ENCODE data around the gene DTNBP1.
A peak's percentile ranks its signal among the peaks of the same experiment; 100 is the strongest.

The DTNBP1 gene

DNA sequence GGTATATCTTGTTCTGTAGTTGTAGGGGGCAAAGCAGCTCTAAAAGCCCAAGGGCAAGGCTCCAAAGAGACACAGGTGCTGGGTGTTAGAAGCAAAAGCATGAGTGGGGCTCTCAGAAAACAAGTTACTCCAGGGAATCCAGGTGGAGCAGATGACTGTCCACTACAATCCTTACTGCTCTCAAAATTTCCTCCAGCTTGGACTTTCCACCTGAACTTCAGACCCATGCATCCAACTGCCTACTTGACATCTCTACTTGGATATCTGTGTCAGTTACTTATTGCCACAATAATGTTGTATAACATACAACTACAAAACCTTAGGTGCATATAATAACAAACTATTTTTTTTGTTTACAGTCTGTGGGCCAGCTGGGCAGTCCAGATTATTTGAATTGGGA is 22.8 kb upstream of the DTNBP1 start:
- Histone ChIP-seq H3K9ac (ENCODE audit: low read length in 5 of 5) (no peak overlapping the region), H3K36me3 (ENCODE audit: control insufficient read depth in 5 of 5, insufficient read depth in 5 of 5, low read length in 5 of 5) (no peaks in the 10 kb centered on the region), H3K27me3 (ENCODE audit: control insufficient read depth in 5 of 5, insufficient read depth in 4 of 5, low read length in 5 of 5) (no peaks in the 10 kb centered on the region), H3K27ac (ENCODE audit: low read depth, low read length) (no peak overlapping the region), H3K9me3 (ENCODE audit: control insufficient read depth in 5 of 5, low read length in 5 of 5) (no peaks in the 10 kb centered on the region), H3K4me1 (ENCODE audit: control insufficient read depth in 5 of 5, insufficient read depth in 5 of 5, low read length in 5 of 5) (peaks cover 3 to 8% (median 8%) of the 10 kb centered on the region in 5 donors), H3K4me3 (ENCODE audit: low read depth in 1 of 5, low read length in 5 of 5) (no peak overlapping the region)

DNA sequence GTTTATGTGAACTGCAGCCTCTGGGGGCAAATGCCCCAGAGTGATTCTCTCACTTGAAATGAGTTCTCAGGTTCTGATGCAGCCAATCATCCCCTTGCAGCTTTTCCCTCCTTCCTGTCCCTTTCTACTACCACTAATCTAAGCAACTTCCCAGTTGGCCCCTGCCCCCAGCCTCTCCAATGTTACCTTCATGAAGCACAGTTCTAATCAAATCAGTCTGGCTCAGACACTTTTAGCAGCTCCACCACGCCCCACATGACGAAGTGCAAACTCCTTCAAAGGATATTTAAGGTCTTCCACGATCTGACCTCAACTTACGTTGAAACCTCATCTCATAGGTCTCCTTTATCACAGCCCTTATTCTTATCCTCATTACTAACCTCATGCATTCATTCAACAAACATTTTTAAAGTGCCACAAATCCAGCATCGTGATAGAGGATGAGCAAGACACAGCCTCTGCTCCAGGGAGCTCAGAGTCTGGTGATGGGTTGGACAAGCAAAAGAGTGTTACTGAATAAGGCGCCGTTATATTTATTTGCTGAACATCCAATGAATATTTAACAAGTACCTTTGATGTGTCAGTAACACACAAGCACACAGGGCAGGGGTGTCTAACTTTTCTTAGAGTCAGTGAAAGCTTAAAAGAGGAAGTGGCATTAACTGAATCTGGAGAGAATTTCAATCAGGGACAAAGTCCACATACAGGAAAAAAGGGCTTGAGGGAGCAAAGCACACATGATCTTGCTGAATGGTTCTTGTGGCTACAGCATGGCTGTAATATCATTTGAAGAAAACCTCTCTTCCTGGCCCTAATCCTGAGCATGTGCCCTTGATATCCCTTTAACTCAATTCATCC is 20.4 kb upstream of the DTNBP1 start:
- Histone ChIP-seq H3K9me3 (ENCODE audit: control insufficient read depth in 5 of 5, low read length in 5 of 5) (no peaks in the 10 kb centered on the region), H3K4me3 (ENCODE audit: low read depth in 1 of 5, low read length in 5 of 5) (no peak overlapping the region), H3K9ac (ENCODE audit: low read length in 5 of 5) (no peak overlapping the region), H3K4me1 (ENCODE audit: control insufficient read depth in 5 of 5, insufficient read depth in 5 of 5, low read length in 5 of 5) (no peaks in the 10 kb centered on the region), H3K36me3 (ENCODE audit: control insufficient read depth in 5 of 5, insufficient read depth in 5 of 5, low read length in 5 of 5) (no peaks in the 10 kb centered on the region), H3K27ac (ENCODE audit: low read depth, low read length) (no peak overlapping the region), H3K27me3 (ENCODE audit: control insufficient read depth in 5 of 5, insufficient read depth in 4 of 5, low read length in 5 of 5) (no peaks in the 10 kb centered on the region)

GRCh38 chr6:15681946-15682345 is 19.1 kb upstream of the DTNBP1 start:
- Histone ChIP-seq H3K9me3 (ENCODE audit: control insufficient read depth in 5 of 5, low read length in 5 of 5) (no peaks in the 10 kb centered on the region), H3K9ac (ENCODE audit: low read length in 5 of 5) (peak overlapping the region in 1 of 5 donors; percentile 11), H3K4me3 (ENCODE audit: low read depth in 1 of 5, low read length in 5 of 5) (no peak overlapping the region), H3K36me3 (ENCODE audit: control insufficient read depth in 5 of 5, insufficient read depth in 5 of 5, low read length in 5 of 5) (no peaks in the 10 kb centered on the region), H3K27me3 (ENCODE audit: control insufficient read depth in 5 of 5, insufficient read depth in 4 of 5, low read length in 5 of 5) (no peaks in the 10 kb centered on the region), H3K27ac (ENCODE audit: low read depth, low read length) (no peak overlapping the region), H3K4me1 (ENCODE audit: control insufficient read depth in 5 of 5, insufficient read depth in 5 of 5, low read length in 5 of 5) (no peaks in the 10 kb centered on the region)

- Histone ChIP-seq H3K4me1 (ENCODE audit: control insufficient read depth in 5 of 5, insufficient read depth in 5 of 5, low read length in 5 of 5) (peaks cover 0 to 14% (median 4%) of the 10 kb centered on the region in 5 donors), H3K9ac (ENCODE audit: low read length in 5 of 5) (no peak overlapping the region), H3K27ac (ENCODE audit: low read depth, low read length) (no peak overlapping the region), H3K27me3 (ENCODE audit: control insufficient read depth in 5 of 5, insufficient read depth in 4 of 5, low read length in 5 of 5) (no peaks in the 10 kb centered on the region), H3K9me3 (ENCODE audit: control insufficient read depth in 5 of 5, low read length in 5 of 5) (no peaks in the 10 kb centered on the region), H3K4me3 (ENCODE audit: low read depth in 1 of 5, low read length in 5 of 5) (no peak overlapping the region), H3K36me3 (ENCODE audit: control insufficient read depth in 5 of 5, insufficient read depth in 5 of 5, low read length in 5 of 5) (no peaks in the 10 kb centered on the region)
Observed at GRCh38 chr6:15678514-15678913, 15.7 kb upstream of the DTNBP1 start.

DNA sequence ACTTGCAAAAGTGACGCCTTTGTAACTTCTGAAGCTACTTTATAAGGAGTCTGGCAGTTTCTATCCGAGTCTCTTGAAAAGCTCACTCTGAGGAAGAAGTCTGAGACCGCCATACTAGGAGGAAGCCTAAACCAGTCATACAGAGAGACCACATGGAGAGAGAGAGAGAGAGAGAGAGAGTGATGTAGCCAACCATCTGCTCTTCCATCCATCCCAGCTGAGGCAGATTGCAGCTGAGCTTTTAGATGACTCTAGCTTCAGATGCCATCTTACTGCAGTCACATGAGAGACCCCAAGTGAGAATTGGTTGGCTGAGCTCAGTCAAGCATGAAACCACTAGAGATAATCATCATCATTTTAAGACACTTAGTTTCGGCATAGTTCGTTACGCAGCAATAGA is 15.0 kb upstream of the DTNBP1 start:
- Histone ChIP-seq H3K27me3 (ENCODE audit: control insufficient read depth in 5 of 5, insufficient read depth in 4 of 5, low read length in 5 of 5) (no peaks in the 10 kb centered on the region), H3K9ac (ENCODE audit: low read length in 5 of 5) (no peak overlapping the region), H3K9me3 (ENCODE audit: control insufficient read depth in 5 of 5, low read length in 5 of 5) (no peaks in the 10 kb centered on the region), H3K4me1 (ENCODE audit: control insufficient read depth in 5 of 5, insufficient read depth in 5 of 5, low read length in 5 of 5) (peaks cover 0 to 14% (median 4%) of the 10 kb centered on the region in 5 donors), H3K36me3 (ENCODE audit: control insufficient read depth in 5 of 5, insufficient read depth in 5 of 5, low read length in 5 of 5) (no peaks in the 10 kb centered on the region), H3K4me3 (ENCODE audit: low read depth in 1 of 5, low read length in 5 of 5) (no peak overlapping the region), H3K27ac (ENCODE audit: low read depth, low read length) (no peak overlapping the region)

DNA sequence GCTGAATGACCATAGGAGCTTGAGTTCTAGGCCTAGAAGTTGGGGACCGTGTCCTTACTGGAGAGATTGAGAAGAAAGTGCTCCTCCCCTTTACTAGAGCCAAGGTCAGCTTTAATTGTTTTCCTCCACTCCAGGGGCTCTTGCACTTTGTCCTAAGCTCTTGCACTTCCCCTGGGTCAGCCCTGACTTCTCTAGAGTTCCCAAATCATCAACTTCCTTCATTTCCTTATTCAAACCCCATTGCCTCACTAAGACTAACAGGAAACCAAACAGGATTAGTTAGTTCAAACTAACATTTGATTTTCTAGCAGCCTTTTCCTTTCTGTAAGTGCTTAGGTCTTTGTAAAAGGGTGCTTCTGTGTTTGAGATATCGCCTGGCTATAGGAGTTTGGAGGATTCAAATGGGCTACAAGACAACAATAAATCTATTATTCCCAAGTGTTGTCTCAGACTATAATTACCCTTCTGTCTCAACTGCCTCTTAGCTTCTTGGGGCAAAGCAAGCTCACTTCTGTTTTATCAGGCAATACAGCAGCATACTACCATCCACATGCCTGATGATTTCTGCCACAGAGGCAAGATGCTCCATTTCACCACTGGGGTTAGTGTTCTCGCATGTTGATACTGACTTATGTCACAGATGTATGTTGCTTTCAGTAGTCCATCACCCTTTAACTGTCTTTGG is 12.8 kb upstream of the DTNBP1 start:
- H3K27me3 ChIP-seq (ENCODE audit: control insufficient read depth in 5 of 5, insufficient read depth in 4 of 5, low read length in 5 of 5) = peaks cover 0 to 3% (median 0%) of the 10 kb centered on the region in 5 donors
- peaks cover 0 to 14% (median 4%) of the 10 kb centered on the region in 5 donors for H3K4me1 ChIP-seq (ENCODE audit: control insufficient read depth in 5 of 5, insufficient read depth in 5 of 5, low read length in 5 of 5)
- no peak overlapping the region for H3K9ac ChIP-seq (ENCODE audit: low read length in 5 of 5)
- no peak overlapping the region for H3K27ac ChIP-seq (ENCODE audit: low read depth, low read length)
- H3K9me3 ChIP-seq (ENCODE audit: control insufficient read depth in 5 of 5, low read length in 5 of 5) = no peaks in the 10 kb centered on the region
- H3K36me3 ChIP-seq (ENCODE audit: control insufficient read depth in 5 of 5, insufficient read depth in 5 of 5, low read length in 5 of 5) = no peaks in the 10 kb centered on the region
- no peak overlapping the region for H3K4me3 ChIP-seq (ENCODE audit: low read depth in 1 of 5, low read length in 5 of 5)

GRCh38 chr6:15674690-15675386 is 12.0 kb upstream of the DTNBP1 start:
- no peak overlapping the region for H3K4me3 ChIP-seq (ENCODE audit: low read depth in 1 of 5, low read length in 5 of 5)
- peaks cover 0 to 4% (median 3%) of the 10 kb centered on the region in 5 donors for H3K27me3 ChIP-seq (ENCODE audit: control insufficient read depth in 5 of 5, insufficient read depth in 4 of 5, low read length in 5 of 5)
- H3K9ac ChIP-seq (ENCODE audit: low read length in 5 of 5) = no peak overlapping the region
- no peaks in the 10 kb centered on the region for H3K36me3 ChIP-seq (ENCODE audit: control insufficient read depth in 5 of 5, insufficient read depth in 5 of 5, low read length in 5 of 5)
- peaks cover 0 to 14% (median 4%) of the 10 kb centered on the region in 5 donors for H3K4me1 ChIP-seq (ENCODE audit: control insufficient read depth in 5 of 5, insufficient read depth in 5 of 5, low read length in 5 of 5)
- H3K27ac ChIP-seq (ENCODE audit: low read depth, low read length) = no peak overlapping the region
- H3K9me3 ChIP-seq (ENCODE audit: control insufficient read depth in 5 of 5, low read length in 5 of 5) = no peaks in the 10 kb centered on the region

DNA sequence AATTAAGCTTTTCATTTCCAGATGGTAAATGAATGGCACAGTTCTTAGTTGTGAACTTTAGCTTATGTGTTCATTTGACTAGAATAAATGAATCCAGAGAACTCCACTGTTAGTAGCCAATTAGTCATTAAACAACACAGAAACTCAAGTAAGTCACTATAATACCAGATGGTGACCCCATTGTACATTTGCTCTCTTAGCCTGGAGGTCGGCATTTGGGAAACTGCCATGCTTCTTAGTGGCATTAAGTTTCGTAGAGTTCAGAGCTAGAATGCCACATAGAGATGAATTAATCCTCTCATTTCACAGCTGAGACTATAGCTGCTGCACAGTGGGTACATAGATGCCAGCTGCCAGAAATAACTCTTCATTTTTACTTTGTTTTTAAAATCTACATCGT is 10.8 kb upstream of the DTNBP1 start:
- Histone ChIP-seq H3K9me3 (ENCODE audit: control insufficient read depth in 5 of 5, low read length in 5 of 5) (no peaks in the 10 kb centered on the region), H3K27ac (ENCODE audit: low read depth, low read length) (no peak overlapping the region), H3K9ac (ENCODE audit: low read length in 5 of 5) (no peak overlapping the region), H3K4me3 (ENCODE audit: low read depth in 1 of 5, low read length in 5 of 5) (no peak overlapping the region), H3K4me1 (ENCODE audit: control insufficient read depth in 5 of 5, insufficient read depth in 5 of 5, low read length in 5 of 5) (peaks cover 0 to 14% (median 4%) of the 10 kb centered on the region in 5 donors), H3K27me3 (ENCODE audit: control insufficient read depth in 5 of 5, insufficient read depth in 4 of 5, low read length in 5 of 5) (peaks cover 0 to 4% (median 3%) of the 10 kb centered on the region in 5 donors), H3K36me3 (ENCODE audit: control insufficient read depth in 5 of 5, insufficient read depth in 5 of 5, low read length in 5 of 5) (no peaks in the 10 kb centered on the region)

- Histone ChIP-seq H3K36me3 (ENCODE audit: control insufficient read depth in 5 of 5, insufficient read depth in 5 of 5, low read length in 5 of 5) (no peaks in the 10 kb centered on the region), H3K4me1 (ENCODE audit: control insufficient read depth in 5 of 5, insufficient read depth in 5 of 5, low read length in 5 of 5) (peaks cover 0 to 14% (median 4%) of the 10 kb centered on the region in 5 donors), H3K9me3 (ENCODE audit: control insufficient read depth in 5 of 5, low read length in 5 of 5) (no peaks in the 10 kb centered on the region), H3K27me3 (ENCODE audit: control insufficient read depth in 5 of 5, insufficient read depth in 4 of 5, low read length in 5 of 5) (peaks cover 0 to 4% (median 3%) of the 10 kb centered on the region in 5 donors), H3K27ac (ENCODE audit: low read depth, low read length) (no peak overlapping the region), H3K9ac (ENCODE audit: low read length in 5 of 5) (no peak overlapping the region), H3K4me3 (ENCODE audit: low read depth in 1 of 5, low read length in 5 of 5) (no peak overlapping the region)
Observed at GRCh38 chr6:15672818-15673217, 10.0 kb upstream of the DTNBP1 start.

GRCh38 chr6:15672291-15672690 is 9.5 kb upstream of the DTNBP1 start:
- no peak overlapping the region for H3K9ac ChIP-seq (ENCODE audit: low read length in 5 of 5)
- H3K9me3 ChIP-seq (ENCODE audit: control insufficient read depth in 5 of 5, low read length in 5 of 5) = no peaks in the 10 kb centered on the region
- peaks cover 0 to 4% (median 3%) of the 10 kb centered on the region in 5 donors for H3K27me3 ChIP-seq (ENCODE audit: control insufficient read depth in 5 of 5, insufficient read depth in 4 of 5, low read length in 5 of 5)
- no peak overlapping the region for H3K4me3 ChIP-seq (ENCODE audit: low read depth in 1 of 5, low read length in 5 of 5)
- peaks cover 0 to 14% (median 4%) of the 10 kb centered on the region in 5 donors for H3K4me1 ChIP-seq (ENCODE audit: control insufficient read depth in 5 of 5, insufficient read depth in 5 of 5, low read length in 5 of 5)
- H3K36me3 ChIP-seq (ENCODE audit: control insufficient read depth in 5 of 5, insufficient read depth in 5 of 5, low read length in 5 of 5) = no peaks in the 10 kb centered on the region
- H3K27ac ChIP-seq (ENCODE audit: low read depth, low read length) = no peak overlapping the region
